Heart left ventricle (tissue), 13 donors: ENCODE measurements around the gene C2orf76.

Experiments used
- POLR2A ChIP-seq, 2 donors: fragments of 450-650 bp; IDR thresholded peaks; one replicate each; pipeline ENCODE4 v1.6.1; 2017; ENCODE audit warnings: antibody characterized with exemption in 2 of 2, mild to moderate bottlenecking in 2 of 2, moderate library complexity in 2 of 2
- TF ChIP-seq, protein P1 (sequence below), 12 donors: fragments of 200-600 bp; sonication (generic) in 4 of 12; IDR thresholded peaks; one replicate each; pipeline versions ENCODE4 v1.5.0 to v1.8.0; 2018 to 2022; ENCODE audit warnings: antibody characterized with exemption in 12 of 12, mild to moderate bottlenecking in 5 of 12
- donor health status: ischemic (EF 13 %, LVEDD 7.1; RV severe dilation, severe dysfunction).
- donor health status: DM: no; HTN: yes; CAD: no.
- donor health status: DM: no; HTN: no; CAD: no.
- donor health status: ischemic (EF 25% LVEDD 6.9; RV normal size, moderate dysfunction).
- donor health status: ischemic (EF 25% LVEDD 5.7; RV mildly dilated, moderate dysfunction).
- donor health status: ischemic (EF 35%, LVEDD 5.7; RV mildly dilated, moderate dysfunction).
- donor health status: nonischemic (EF 11% LVEDD 7.7; RV severe dilation, severe dysfunction).
- donor health status: DM: yes; HTN: yes; CAD: no.
- donor health status: PGD.
- donor health status: ischemic (EF 29% LVEDD 5.4; RV normal size, mild dysfunction).
- donor health status: nonischemic (EF 23%, LVEDD 6.1; RV moderate dilation, normal function).

DNA sequence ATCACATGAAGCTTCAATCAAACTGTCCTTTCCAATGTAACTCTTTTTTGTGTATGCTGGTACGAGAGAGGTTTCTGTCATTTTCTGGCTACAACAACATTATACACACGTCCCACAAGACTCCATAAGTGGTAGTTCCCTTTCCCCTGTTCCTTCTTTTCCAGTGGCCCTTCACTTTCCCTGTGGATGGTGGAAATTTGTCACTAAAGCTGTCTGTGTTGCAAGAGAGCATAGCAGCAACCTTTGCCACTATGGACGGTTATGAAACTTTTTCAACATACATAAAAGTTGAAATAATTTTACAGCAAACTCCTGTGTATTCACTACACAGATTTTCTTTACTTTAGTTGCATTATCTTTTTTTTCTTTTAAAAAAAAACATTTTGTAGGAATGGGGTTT lies 18.8 kb upstream of the C2orf76 start:
- TF ChIP-seq, protein P1, sequence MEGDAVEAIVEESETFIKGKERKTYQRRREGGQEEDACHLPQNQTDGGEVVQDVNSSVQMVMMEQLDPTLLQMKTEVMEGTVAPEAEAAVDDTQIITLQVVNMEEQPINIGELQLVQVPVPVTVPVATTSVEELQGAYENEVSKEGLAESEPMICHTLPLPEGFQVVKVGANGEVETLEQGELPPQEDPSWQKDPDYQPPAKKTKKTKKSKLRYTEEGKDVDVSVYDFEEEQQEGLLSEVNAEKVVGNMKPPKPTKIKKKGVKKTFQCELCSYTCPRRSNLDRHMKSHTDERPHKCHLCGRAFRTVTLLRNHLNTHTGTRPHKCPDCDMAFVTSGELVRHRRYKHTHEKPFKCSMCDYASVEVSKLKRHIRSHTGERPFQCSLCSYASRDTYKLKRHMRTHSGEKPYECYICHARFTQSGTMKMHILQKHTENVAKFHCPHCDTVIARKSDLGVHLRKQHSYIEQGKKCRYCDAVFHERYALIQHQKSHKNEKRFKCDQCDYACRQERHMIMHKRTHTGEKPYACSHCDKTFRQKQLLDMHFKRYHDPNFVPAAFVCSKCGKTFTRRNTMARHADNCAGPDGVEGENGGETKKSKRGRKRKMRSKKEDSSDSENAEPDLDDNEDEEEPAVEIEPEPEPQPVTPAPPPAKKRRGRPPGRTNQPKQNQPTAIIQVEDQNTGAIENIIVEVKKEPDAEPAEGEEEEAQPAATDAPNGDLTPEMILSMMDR (IDR thresholded peaks at IDR 0.05), result no peak
- TF ChIP-seq POLR2A (IDR thresholded peaks at IDR 0.05), result no peak
